Measurements from ENCODE around the gene ACSL5.
"Not testable (repeated sequence)": the region's sequence is repeated elsewhere in the genome, so short reads cannot be mapped to it uniquely, and the experiment has no call there.

The ACSL5 gene

GRCh38 chr10:112374724-112375541 lies 1.0 kb downstream of the ACSL5 start:
- no peak for DNase-seq (ENCODE audit: low read depth)

- no peak for DNase-seq (ENCODE audit: low read depth)
Measured at GRCh38 chr10:112375721-112376395, 1.9 kb downstream of the ACSL5 start.

GRCh38 chr10:112376396-112376790 lies 2.5 kb downstream of the ACSL5 start:
- DNase-seq (ENCODE audit: low read depth): no peak

GRCh38 chr10:112377116-112377515 lies 3.2 kb downstream of the ACSL5 start:
- DNase-seq (ENCODE audit: low read depth): not testable (repeated sequence)

GRCh38 chr10:112379635-112380296 lies 5.8 kb downstream of the ACSL5 start:
- no peak for DNase-seq (ENCODE audit: low read depth)

- DNase-seq (ENCODE audit: low read depth): no peak
Measured at GRCh38 chr10:112382515-112383235, 8.8 kb downstream of the ACSL5 start.

GRCh38 chr10:112383325-112383724 lies 9.4 kb downstream of the ACSL5 start:
- no peak for DNase-seq (ENCODE audit: low read depth)

GRCh38 chr10:112384141-112384540 lies 10.2 kb downstream of the ACSL5 start:
- DNase-seq (ENCODE audit: low read depth): no peak

- DNase-seq (ENCODE audit: low read depth): no peak
Measured at GRCh38 chr10:112385201-112385600, 11.3 kb downstream of the ACSL5 start.

GRCh38 chr10:112388056-112388455 lies 14.1 kb downstream of the ACSL5 start:
- not testable (repeated sequence) for DNase-seq (ENCODE audit: low read depth)

- DNase-seq (ENCODE audit: low read depth): no peak
Measured at GRCh38 chr10:112388548-112388947, 14.6 kb downstream of the ACSL5 start.

- peak; percentile 22 for DNase-seq (ENCODE audit: low read depth)
Measured at GRCh38 chr10:112389271-112389822, 15.4 kb downstream of the ACSL5 start.

GRCh38 chr10:112390125-112390703 lies 16.3 kb downstream of the ACSL5 start:
- no peak for DNase-seq (ENCODE audit: low read depth)

GRCh38 chr10:112393341-112393740 lies 19.4 kb downstream of the ACSL5 start:
- DNase-seq (ENCODE audit: low read depth): no peak

GRCh38 chr10:112393827-112394226 lies 19.9 kb downstream of the ACSL5 start:
- DNase-seq (ENCODE audit: low read depth): no peak

GRCh38 chr10:112394475-112394875 lies 20.6 kb downstream of the ACSL5 start:
- DNase-seq (ENCODE audit: low read depth): no peak

- no peak for DNase-seq (ENCODE audit: low read depth)
Measured at GRCh38 chr10:112395809-112396530, 22.1 kb downstream of the ACSL5 start.

GRCh38 chr10:112397592-112397991 lies 23.7 kb downstream of the ACSL5 start:
- DNase-seq (ENCODE audit: low read depth): no peak

GRCh38 chr10:112402917-112403316 lies 29.0 kb downstream of the ACSL5 start:
- no peak for DNase-seq (ENCODE audit: low read depth)

- DNase-seq (ENCODE audit: low read depth): no peak
Measured at GRCh38 chr10:112404617-112405016, 30.7 kb downstream of the ACSL5 start.

GRCh38 chr10:112406806-112407205 lies 32.9 kb downstream of the ACSL5 start:
- DNase-seq (ENCODE audit: low read depth): not testable (repeated sequence)
